Activated B cell treated with CpG ODN at 0.5 μM for 24 hours (primary cell): Measurements from ENCODE around the gene ETF1. TPM values are rescaled to one million over a fixed set of nuclear protein-coding genes. Genes with fewer than 3 reads are reported as not detected.
A peak's percentile ranks its signal among the peaks of the same experiment; 100 is the strongest.

Experiments
- ATAC-seq: fragments of 200-7000 bp; cut with Tn5 transposase; one replicate; pipeline ENCODE4 v1.10.0; 2021; ENCODE audit warnings: low read depth, mild to moderate bottlenecking, moderate library complexity
- CTCF ChIA-PET: fragments of 350-600 bp; sonication (Branson Sonifier 250); formaldehyde crosslinking; loops from one replicate; lab custom pipeline; 2021; ENCODE audit warnings: antibody characterized with exemption; lab: Charles Lee
- POLR2A ChIA-PET: fragments of 350-600 bp; sonication (Branson Sonifier 250); formaldehyde crosslinking; loops from one replicate; lab custom pipeline; 2021; ENCODE audit warnings: antibody characterized with exemption; lab: Charles Lee
- DNase-seq: peaks from one replicate; pipeline ENCODE4 v3.0.0; 2022
- H3K27ac Mint-ChIP-seq: one replicate; pipeline ENCODE4 v1.8.0; 2020; ENCODE audit warnings: mixed read lengths
- H3K27me3 Mint-ChIP-seq: one replicate; pipeline ENCODE4 v1.8.0; 2021; ENCODE audit warnings: mixed read lengths
- H3K36me3 Mint-ChIP-seq: one replicate; pipeline ENCODE4 v1.8.0; 2021; ENCODE audit warnings: low read depth, mixed read lengths
- H3K4me1 Mint-ChIP-seq: one replicate; pipeline ENCODE4 v1.8.0; 2021; ENCODE audit warnings: mixed read lengths
- H3K4me3 Mint-ChIP-seq: one replicate; pipeline ENCODE4 v1.8.0; 2020; ENCODE audit warnings: mild to moderate bottlenecking, mixed read lengths
- H3K9me3 Mint-ChIP-seq: one replicate; pipeline ENCODE4 v1.8.0; 2020; ENCODE audit warnings: mixed read lengths
- intact Hi-C: fragments of 100-400 bp; cut with micrococcal nuclease; formaldehyde crosslinking; loops from one replicate; pipeline ENCODE4 v1.15.1; 2024
- total RNA-seq: library from RNA; stranded (reverse); gene quantifications from 2 replicates; pipeline ENCODE4 v1.2.3, GENCODE V29; 2022
- TF ChIP-seq, protein P1 (sequence below): fragments of 200-600 bp; IDR thresholded peaks from one replicate; pipeline ENCODE4 v1.8.0; 2022; ENCODE audit warnings: antibody characterized with exemption, mild to moderate bottlenecking

The ETF1 gene
- total RNA-seq, 1 donor from 2014 or later = 99.6 TPM

DNA sequence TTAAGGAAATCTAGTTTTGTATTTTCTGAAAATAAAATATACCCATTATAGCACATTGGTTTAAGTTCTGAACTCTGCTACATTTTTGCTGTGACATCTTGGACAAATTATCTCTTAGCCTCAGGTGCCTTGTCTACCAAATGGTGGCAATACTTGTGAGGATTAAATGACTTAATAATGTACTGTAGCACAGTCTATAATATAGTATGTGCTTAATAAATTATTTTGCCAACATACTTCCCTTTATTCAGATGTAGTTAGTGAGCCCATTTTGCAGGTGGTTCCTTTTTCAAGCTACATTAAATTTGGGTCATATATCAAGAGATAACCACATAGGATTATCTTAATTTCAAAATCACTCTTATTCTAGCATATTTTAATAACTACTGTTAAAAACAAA, 3.2 kb downstream of the ETF1 start:
- TF ChIP-seq, protein P1, sequence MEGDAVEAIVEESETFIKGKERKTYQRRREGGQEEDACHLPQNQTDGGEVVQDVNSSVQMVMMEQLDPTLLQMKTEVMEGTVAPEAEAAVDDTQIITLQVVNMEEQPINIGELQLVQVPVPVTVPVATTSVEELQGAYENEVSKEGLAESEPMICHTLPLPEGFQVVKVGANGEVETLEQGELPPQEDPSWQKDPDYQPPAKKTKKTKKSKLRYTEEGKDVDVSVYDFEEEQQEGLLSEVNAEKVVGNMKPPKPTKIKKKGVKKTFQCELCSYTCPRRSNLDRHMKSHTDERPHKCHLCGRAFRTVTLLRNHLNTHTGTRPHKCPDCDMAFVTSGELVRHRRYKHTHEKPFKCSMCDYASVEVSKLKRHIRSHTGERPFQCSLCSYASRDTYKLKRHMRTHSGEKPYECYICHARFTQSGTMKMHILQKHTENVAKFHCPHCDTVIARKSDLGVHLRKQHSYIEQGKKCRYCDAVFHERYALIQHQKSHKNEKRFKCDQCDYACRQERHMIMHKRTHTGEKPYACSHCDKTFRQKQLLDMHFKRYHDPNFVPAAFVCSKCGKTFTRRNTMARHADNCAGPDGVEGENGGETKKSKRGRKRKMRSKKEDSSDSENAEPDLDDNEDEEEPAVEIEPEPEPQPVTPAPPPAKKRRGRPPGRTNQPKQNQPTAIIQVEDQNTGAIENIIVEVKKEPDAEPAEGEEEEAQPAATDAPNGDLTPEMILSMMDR = no peak
- H3K4me3 Mint-ChIP-seq = peak overlapping the region; percentile 25
- ChIA-PET CTCF (no interaction called here), POLR2A (no interaction called here)
- peaks cover 53% of the 10 kb centered on the region for H3K36me3 Mint-ChIP-seq
- no peaks in the 10 kb centered on the region for H3K9me3 Mint-ChIP-seq
- no peaks in the 10 kb centered on the region for H3K27me3 Mint-ChIP-seq
- ATAC-seq = no peak
- intact Hi-C loops = no loop called here
- peaks cover 62% of the 10 kb centered on the region for H3K4me1 Mint-ChIP-seq
- no peak for DNase-seq
- H3K27ac Mint-ChIP-seq = no peak overlapping the region

DNA sequence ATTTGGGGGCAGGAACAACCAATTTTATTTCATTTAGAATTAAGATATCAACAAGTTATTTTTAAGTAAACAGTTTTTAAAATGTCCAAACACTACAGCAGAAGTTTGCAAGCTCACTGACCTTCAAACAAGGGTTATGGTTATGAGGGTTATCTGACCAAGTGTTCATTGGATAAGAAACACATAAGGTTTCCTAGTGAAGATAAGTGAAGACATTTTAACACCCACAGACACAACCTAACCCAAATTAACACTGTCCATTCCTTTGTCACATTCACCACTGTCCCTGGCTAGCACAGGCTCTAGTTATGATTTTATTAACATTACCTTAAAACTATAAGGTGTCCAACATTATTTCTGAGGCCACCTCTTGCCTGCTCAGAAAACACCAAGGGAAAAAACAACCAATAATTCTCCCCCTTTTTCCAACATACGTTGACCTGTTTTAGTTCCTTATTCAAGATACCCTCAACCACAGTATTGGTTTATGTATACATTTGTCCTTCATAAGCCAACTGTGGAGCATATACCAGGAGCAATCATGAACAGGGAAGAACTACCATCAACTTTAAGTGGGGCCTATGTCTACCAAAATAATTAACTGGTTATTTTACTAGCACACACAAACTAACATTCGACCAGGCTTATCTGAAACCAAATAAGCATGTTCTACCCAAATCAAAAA, 4.0 kb downstream of the ETF1 start:
- POLR2A ChIA-PET = no interaction called here
- Mint-ChIP-seq H3K9me3 (no peaks in the 10 kb centered on the region), H3K27me3 (no peaks in the 10 kb centered on the region), H3K4me1 (peaks cover 59% of the 10 kb centered on the region), H3K4me3 (no peak overlapping the region), H3K36me3 (peaks cover 60% of the 10 kb centered on the region), H3K27ac (no peak overlapping the region)
- CTCF ChIA-PET = interaction anchor here (1.8 kb wide), 1 partner anchor 9 kb away, joined by 6 read pairs; no protein-coding TSS in a partner anchor
- intact Hi-C loops = no loop called here
- TF ChIP-seq, protein P1 = no peak
- ATAC-seq (no peak), DNase-seq (no peak)

DNA sequence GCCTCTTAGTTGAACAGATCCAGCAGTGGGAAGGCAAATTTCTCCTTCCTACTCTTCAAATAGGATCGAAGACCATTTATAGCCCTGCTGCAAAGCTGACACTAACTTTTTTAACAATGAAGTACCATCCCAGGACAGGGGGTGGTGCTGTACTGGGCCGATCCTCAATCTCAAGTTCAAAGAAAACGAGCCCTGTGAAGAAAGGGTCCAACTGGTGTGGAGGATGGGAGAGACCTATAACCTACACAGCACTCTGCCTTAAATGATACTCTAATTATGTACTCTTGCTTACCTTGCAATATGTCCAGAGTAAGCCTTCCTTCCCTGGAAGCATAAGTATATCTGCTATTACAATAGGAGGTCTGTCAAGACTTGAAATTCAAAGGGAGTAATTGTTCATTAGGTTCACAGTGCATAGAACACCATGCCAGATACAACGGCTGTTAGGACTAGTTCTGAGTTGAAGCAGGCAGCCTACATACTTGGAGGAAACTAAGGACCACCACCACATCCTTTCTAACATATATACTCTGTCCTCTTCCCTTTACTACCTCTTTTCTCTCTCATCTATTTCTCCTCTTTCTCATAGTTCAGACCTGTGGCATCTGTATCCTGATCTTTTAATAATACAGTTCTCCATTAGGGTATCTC, 6.2 kb downstream of the ETF1 start:
- ChIA-PET CTCF (interaction anchor here (1.8 kb wide), 1 partner anchor 12 kb away, joined by 6 read pairs; no protein-coding TSS in a partner anchor), POLR2A (no interaction called here)
- Mint-ChIP-seq H3K36me3 (peaks cover 60% of the 10 kb centered on the region), H3K4me3 (no peak overlapping the region), H3K4me1 (peaks cover 57% of the 10 kb centered on the region), H3K27ac (no peak overlapping the region), H3K9me3 (no peaks in the 10 kb centered on the region), H3K27me3 (no peaks in the 10 kb centered on the region)
- TF ChIP-seq, protein P1 = no peak
- intact Hi-C loops = no loop called here
- ATAC-seq (no peak), DNase-seq (no peak)

DNA sequence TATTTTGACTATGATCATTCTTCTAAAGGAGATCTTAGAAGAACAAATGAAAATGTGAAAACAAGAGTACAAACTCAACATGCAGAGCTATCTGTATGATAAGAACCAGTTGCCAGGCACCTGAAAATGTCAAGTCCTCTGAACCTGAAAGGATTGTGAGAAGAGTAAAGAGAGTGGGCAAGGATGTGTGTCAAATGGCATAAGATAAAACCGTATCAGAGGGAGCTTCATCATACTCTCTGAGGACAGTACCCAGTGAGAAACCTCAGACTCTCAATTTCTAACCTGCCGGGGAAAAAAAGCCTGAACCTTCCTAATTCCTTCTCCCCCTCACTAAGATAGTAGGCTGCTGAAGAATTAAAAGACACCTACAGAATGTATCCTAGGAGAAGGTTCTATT, 6.8 kb downstream of the ETF1 start:
- H3K4me3 Mint-ChIP-seq = no peak overlapping the region
- DNase-seq (no peak), ATAC-seq (no peak)
- TF ChIP-seq, protein P1 = no peak
- peaks cover 61% of the 10 kb centered on the region for H3K36me3 Mint-ChIP-seq
- no peaks in the 10 kb centered on the region for H3K9me3 Mint-ChIP-seq
- intact Hi-C loops = no loop called here
- CTCF ChIA-PET = no interaction called here
- peaks cover 55% of the 10 kb centered on the region for H3K4me1 Mint-ChIP-seq
- POLR2A ChIA-PET = interaction anchor here (0.8 kb wide), 1 partner anchor 39 kb away, joined by 3 read pairs; the partner anchor contains the start of gene HSPA9
- H3K27ac Mint-ChIP-seq = no peak overlapping the region
- no peaks in the 10 kb centered on the region for H3K27me3 Mint-ChIP-seq
